Measurements from ENCODE around the gene RUFY1. TPM values are rescaled to one million over a fixed set of nuclear protein-coding genes. Genes with fewer than 3 reads are reported as not detected.

The RUFY1 gene
- total and polyA plus RNA-seq, 9 donors: 31.4 to 53.6 (median 39.1) TPM

- H3K4me1 ChIP-seq (ENCODE audit: insufficient read depth): no peaks in the 10 kb centered on the region
- intact Hi-C loops (cut with DNase I): no loop called here
- TF ChIP-seq EP300 (IDR thresholded peaks at IDR 0.05): no peak
- no peak for TF ChIP-seq CTCF (IDR thresholded peaks at IDR 0.05)
- TF ChIP-seq POLR2A (IDR thresholded peaks at IDR 0.05): no peak
- no peak overlapping the region for H3K4me3 ChIP-seq
- no peaks in the 10 kb centered on the region for H3K36me3 ChIP-seq
- no peaks in the 10 kb centered on the region for H3K9me3 ChIP-seq
- no peak for DNase-seq
- H3K27me3 ChIP-seq: no peaks in the 10 kb centered on the region
- WGBS, 3 donors: 87 to 95% (median 90%) methylated on average over 6 of the region's 6 CpGs
- no peak overlapping the region for H3K27ac ChIP-seq
These were observed 56.5 kb downstream of the RUFY1 start for GRCh38 chr5:179606910-179607159.

GRCh38 chr5:179607160-179607931 is 57.0 kb downstream of the RUFY1 start:
- no peaks in the 10 kb centered on the region for H3K36me3 ChIP-seq
- H3K27me3 ChIP-seq: no peaks in the 10 kb centered on the region
- H3K9me3 ChIP-seq: no peaks in the 10 kb centered on the region
- H3K27ac ChIP-seq: no peak overlapping the region
- no peaks in the 10 kb centered on the region for H3K4me1 ChIP-seq (ENCODE audit: insufficient read depth)
- WGBS, 3 donors: 63 to 72% (median 67%) methylated on average over 19 of the region's 19 CpGs
- intact Hi-C loops (cut with DNase I): no loop called here
- no peak overlapping the region for H3K4me3 ChIP-seq
- DNase-seq: peak in 1 of 5 donors; percentile 46
- no peak for TF ChIP-seq EP300 (IDR thresholded peaks at IDR 0.05)
- TF ChIP-seq POLR2A (IDR thresholded peaks at IDR 0.05): no peak
- no peak for TF ChIP-seq CTCF (IDR thresholded peaks at IDR 0.05)

GRCh38 chr5:179608131-179608581 is 57.8 kb downstream of the RUFY1 start:
- DNase-seq: peak in 1 of 5 donors; percentile 40
- Histone ChIP-seq H3K27me3 (no peaks in the 10 kb centered on the region), H3K4me1 (ENCODE audit: insufficient read depth) (no peaks in the 10 kb centered on the region), H3K4me3 (no peak overlapping the region), H3K36me3 (no peaks in the 10 kb centered on the region), H3K9me3 (no peaks in the 10 kb centered on the region), H3K27ac (no peak overlapping the region)
- intact Hi-C loops (cut with DNase I): no loop called here
- WGBS, 3 donors: 58 to 63% (median 61%) methylated on average over 5 of the region's 5 CpGs
- TF ChIP-seq POLR2A (IDR thresholded peaks at IDR 0.05) (no peak), CTCF (IDR thresholded peaks at IDR 0.05) (no peak), EP300 (IDR thresholded peaks at IDR 0.05) (no peak)

DNA sequence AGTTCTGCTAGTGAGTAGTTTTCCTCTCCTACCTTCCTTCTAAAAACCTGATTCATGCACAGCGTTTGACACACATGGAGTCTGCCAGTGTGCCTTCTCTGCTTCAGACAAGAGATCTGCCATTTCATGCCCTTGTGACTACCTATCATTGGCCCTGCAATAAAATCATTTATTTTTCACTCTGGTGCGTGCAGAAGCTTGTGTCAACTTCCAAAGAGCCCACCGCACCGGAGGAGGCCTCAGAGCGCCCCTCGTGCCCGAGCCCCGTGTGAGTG is 59.4 kb downstream of the RUFY1 start:
- Histone ChIP-seq H3K27me3 (no peaks in the 10 kb centered on the region), H3K9me3 (no peaks in the 10 kb centered on the region), H3K4me1 (ENCODE audit: insufficient read depth) (no peaks in the 10 kb centered on the region), H3K36me3 (no peaks in the 10 kb centered on the region), H3K27ac (no peak overlapping the region), H3K4me3 (no peak overlapping the region)
- no peak for DNase-seq
- WGBS, 3 donors: 67 to 76% (median 69%) methylated on average over 8 of the region's 8 CpGs
- intact Hi-C loops (cut with DNase I): loop anchor here in 1 of 4 donors (10.0 kb wide), 1 partner anchor 55 kb away; the partner anchor contains the start of gene RUFY1
- TF ChIP-seq EP300 (IDR thresholded peaks at IDR 0.05) (no peak), POLR2A (IDR thresholded peaks at IDR 0.05) (no peak), CTCF (IDR thresholded peaks at IDR 0.05) (no peak)

Measured in ovary (tissue), 9 donors.